ENCODE measurements around the gene SORCS3. TPM values are rescaled to one million over a fixed set of nuclear protein-coding genes. Genes with fewer than 3 reads are reported as not detected.
A peak's percentile ranks its signal among the peaks of the same experiment; 100 is the strongest.

The SORCS3 gene
- total RNA-seq, 1 experiment from 2014 or later: not detected

- in situ Hi-C loops (cut with HindIII; ENCODE audit: low pct_unique_long_range_greater_than_20kb, low sequenced_read_pairs) (no loop called here), intact Hi-C loops (cut with micrococcal nuclease; ENCODE audit: unreplicated experiment) (no loop called here)
- no TSS peak for BruUV-seq (replicated peaks)
- H3K27ac ChIP-seq (ENCODE audit: low read length): no peak overlapping the region
- no peak overlapping the region for H3K4me3 ChIP-seq (ENCODE audit: low read depth in 2 of 2, low read length in 2 of 2)
- CTCF ChIA-PET: no interaction called here
- no peaks in the 10 kb centered on the region for H3K9me3 ChIP-seq (ENCODE audit: control insufficient read depth, insufficient read depth, low read depth, low read length)
- peaks cover 9% of the 10 kb centered on the region; the same call in 1 of the 2 replicates for H3K27me3 ChIP-seq (ENCODE audit: control insufficient read depth, insufficient read depth, low read length)
- POLR2A ChIA-PET: no interaction called here
- no peak for ATAC-seq
- TF ChIP-seq CTCF (IDR thresholded peaks at IDR 0.05): peak; percentile 8; the same call in 1 of the 2 replicates
- TF ChIP-seq POLR2AphosphoS5 (IDR thresholded peaks at IDR 0.05; ENCODE audit: low read depth, low read length): no peak
- TF ChIP-seq SIN3A (IDR thresholded peaks at IDR 0.05; ENCODE audit: borderline replicate concordance, insufficient read depth, low read depth, low read length): no peak
- DNase-seq (ENCODE audit: low read depth, low spot score): no peak
- no peaks in the 10 kb centered on the region for H3K4me1 ChIP-seq (ENCODE audit: control insufficient read depth, insufficient read depth, low read length)
- no peaks in the 10 kb centered on the region for H3K36me3 ChIP-seq (ENCODE audit: control insufficient read depth, insufficient read depth, low read length)
Observed at GRCh38 chr10:104906112-104906511, 265.0 kb downstream of the SORCS3 start.

DNA sequence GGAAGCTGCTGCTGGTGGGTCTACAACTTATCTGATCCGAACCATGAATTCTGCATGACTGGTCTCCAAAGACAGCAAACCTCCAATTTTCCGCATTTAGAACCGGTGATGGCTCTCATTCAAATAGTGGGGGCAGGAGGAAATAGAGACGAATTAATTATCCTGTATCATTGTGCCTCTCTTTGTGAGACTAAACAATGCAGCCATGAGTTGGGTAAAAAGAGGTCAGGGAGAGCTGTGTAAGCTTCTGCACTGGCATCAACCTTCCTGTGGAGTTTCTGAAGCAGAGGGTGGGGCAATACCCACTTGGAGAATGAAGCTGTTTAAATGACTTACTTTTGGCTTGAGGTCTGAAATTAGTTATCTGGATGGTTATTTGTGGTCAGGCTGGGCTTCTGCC, 266.4 kb downstream of the SORCS3 start:
- Histone ChIP-seq H3K36me3 (ENCODE audit: control insufficient read depth, insufficient read depth, low read length) (no peaks in the 10 kb centered on the region), H3K27ac (ENCODE audit: low read length) (no peak overlapping the region), H3K4me1 (ENCODE audit: control insufficient read depth, insufficient read depth, low read length) (no peaks in the 10 kb centered on the region), H3K4me3 (ENCODE audit: low read depth in 2 of 2, low read length in 2 of 2) (no peak overlapping the region), H3K27me3 (ENCODE audit: control insufficient read depth, insufficient read depth, low read length) (peaks cover 9% of the 10 kb centered on the region; the same call in 1 of the 2 replicates), H3K9me3 (ENCODE audit: control insufficient read depth, insufficient read depth, low read depth, low read length) (no peaks in the 10 kb centered on the region)
- ChIA-PET POLR2A (no interaction called here), CTCF (no interaction called here)
- intact Hi-C loops (cut with micrococcal nuclease; ENCODE audit: unreplicated experiment): no loop called here
- BruUV-seq (replicated peaks): no TSS peak
- DNase-seq (ENCODE audit: low read depth, low spot score) (no peak), ATAC-seq (no peak)
- in situ Hi-C loops (cut with HindIII; ENCODE audit: low pct_unique_long_range_greater_than_20kb, low sequenced_read_pairs): no loop called here
- TF ChIP-seq TCF7L2 (IDR thresholded peaks at IDR 0.05; ENCODE audit: low read depth, low read length): no peak
- TF ChIP-seq, protein P1, sequence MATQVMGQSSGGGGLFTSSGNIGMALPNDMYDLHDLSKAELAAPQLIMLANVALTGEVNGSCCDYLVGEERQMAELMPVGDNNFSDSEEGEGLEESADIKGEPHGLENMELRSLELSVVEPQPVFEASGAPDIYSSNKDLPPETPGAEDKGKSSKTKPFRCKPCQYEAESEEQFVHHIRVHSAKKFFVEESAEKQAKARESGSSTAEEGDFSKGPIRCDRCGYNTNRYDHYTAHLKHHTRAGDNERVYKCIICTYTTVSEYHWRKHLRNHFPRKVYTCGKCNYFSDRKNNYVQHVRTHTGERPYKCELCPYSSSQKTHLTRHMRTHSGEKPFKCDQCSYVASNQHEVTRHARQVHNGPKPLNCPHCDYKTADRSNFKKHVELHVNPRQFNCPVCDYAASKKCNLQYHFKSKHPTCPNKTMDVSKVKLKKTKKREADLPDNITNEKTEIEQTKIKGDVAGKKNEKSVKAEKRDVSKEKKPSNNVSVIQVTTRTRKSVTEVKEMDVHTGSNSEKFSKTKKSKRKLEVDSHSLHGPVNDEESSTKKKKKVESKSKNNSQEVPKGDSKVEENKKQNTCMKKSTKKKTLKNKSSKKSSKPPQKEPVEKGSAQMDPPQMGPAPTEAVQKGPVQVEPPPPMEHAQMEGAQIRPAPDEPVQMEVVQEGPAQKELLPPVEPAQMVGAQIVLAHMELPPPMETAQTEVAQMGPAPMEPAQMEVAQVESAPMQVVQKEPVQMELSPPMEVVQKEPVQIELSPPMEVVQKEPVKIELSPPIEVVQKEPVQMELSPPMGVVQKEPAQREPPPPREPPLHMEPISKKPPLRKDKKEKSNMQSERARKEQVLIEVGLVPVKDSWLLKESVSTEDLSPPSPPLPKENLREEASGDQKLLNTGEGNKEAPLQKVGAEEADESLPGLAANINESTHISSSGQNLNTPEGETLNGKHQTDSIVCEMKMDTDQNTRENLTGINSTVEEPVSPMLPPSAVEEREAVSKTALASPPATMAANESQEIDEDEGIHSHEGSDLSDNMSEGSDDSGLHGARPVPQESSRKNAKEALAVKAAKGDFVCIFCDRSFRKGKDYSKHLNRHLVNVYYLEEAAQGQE (IDR thresholded peaks at IDR 0.05; ENCODE audit: insufficient read depth in 1 of 2, low read depth in 2 of 2, low read length in 1 of 2): no peak
- no peak for TF ChIP-seq POLR2AphosphoS5 (IDR thresholded peaks at IDR 0.05; ENCODE audit: low read depth, low read length)
- TF ChIP-seq CTCF (IDR thresholded peaks at IDR 0.05): no peak
- no peak for TF ChIP-seq SIN3A (IDR thresholded peaks at IDR 0.05; ENCODE audit: borderline replicate concordance, insufficient read depth, low read depth, low read length)
